ENCODE results near the gene AGBL1. TPM values are rescaled to one million over a fixed set of nuclear protein-coding genes. Genes with fewer than 3 reads are reported as not detected.
"Not testable (repeated sequence)": the region's sequence is repeated elsewhere in the genome, so short reads cannot be mapped to it uniquely, and the experiment has no call there.

The AGBL1 gene
- total RNA-seq, 2 experiments from 2014 or later: not detected

DNA sequence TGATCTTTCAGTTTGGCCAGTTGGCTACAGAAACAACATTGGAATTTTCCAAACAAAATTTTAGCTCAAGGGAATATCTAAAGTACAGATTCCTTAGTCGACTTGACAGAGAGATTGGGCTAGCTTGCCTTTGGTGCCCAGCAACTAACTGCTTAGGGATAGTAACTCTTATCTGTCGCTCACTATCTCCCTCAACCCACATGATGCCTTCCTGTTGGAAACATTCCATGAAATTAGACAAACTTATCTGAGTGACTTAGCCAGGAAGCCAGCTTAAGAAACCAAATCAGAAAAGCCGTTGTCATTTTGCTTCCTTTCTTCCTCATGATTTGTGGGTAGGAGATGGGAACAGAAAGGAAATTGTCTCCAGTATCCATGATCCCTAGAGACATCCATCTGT lies 791.2 kb downstream of the AGBL1 start:
- no peak for DNase-seq
- Mint-ChIP-seq H3K27ac (no peak overlapping the region), H3K4me1 (ENCODE audit: low read depth) (no peaks in the 10 kb centered on the region), H3K36me3 (ENCODE audit: low read depth) (no peaks in the 10 kb centered on the region), H3K9me3 (no peaks in the 10 kb centered on the region), H3K4me3 (no peak overlapping the region), H3K27me3 (ENCODE audit: low read depth) (peaks cover 7% of the 10 kb centered on the region)
- intact Hi-C loops (cut with micrococcal nuclease): no loop called here
- CTCF ChIA-PET: no interaction called here

DNA sequence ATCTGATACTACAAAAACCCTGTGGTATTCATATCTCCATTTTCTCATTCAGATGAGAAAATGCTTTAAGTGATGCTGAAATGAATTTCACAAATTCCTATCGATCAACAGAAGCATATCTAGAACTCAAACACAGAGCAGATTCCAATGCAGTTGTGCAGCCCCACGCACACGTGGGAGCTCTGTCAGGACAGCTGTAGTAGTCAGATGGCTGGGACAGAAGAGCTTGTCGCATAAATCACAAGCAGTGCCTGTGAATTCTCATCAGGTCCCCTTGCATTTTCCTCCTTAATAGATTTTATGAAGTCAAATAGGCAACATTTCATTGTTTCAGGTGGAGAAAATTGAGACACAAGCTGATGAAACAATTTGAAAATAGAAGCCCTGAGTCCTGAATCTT lies 792.3 kb downstream of the AGBL1 start:
- intact Hi-C loops (cut with micrococcal nuclease): no loop called here
- CTCF ChIA-PET: no interaction called here
- H3K4me1 Mint-ChIP-seq (ENCODE audit: low read depth): no peaks in the 10 kb centered on the region
- H3K4me3 Mint-ChIP-seq: no peak overlapping the region
- DNase-seq: no peak
- peaks cover 3% of the 10 kb centered on the region for H3K27me3 Mint-ChIP-seq (ENCODE audit: low read depth)
- H3K36me3 Mint-ChIP-seq (ENCODE audit: low read depth): no peaks in the 10 kb centered on the region
- no peak overlapping the region for H3K27ac Mint-ChIP-seq
- no peaks in the 10 kb centered on the region for H3K9me3 Mint-ChIP-seq

DNA sequence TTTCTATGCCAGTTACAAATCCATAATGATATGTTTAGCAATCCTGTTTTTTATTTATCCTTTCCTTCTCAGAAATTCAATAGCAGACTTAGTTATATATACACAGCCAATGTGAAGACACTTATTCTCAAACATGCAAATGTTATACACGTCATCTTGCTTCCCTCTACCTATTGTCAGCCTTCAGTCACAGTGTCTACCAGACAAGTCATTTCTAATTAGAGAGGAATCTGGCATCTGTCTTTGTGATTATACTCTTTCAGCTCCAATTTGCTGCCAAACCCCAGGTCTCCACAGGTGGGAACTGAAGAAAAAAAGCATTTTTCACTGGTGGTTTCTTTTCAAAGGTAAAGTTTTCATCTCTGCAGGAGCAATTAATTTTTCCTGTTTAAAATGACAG lies 793.1 kb downstream of the AGBL1 start:
- no peaks in the 10 kb centered on the region for H3K9me3 Mint-ChIP-seq
- no peaks in the 10 kb centered on the region for H3K4me1 Mint-ChIP-seq (ENCODE audit: low read depth)
- no peak overlapping the region for H3K27ac Mint-ChIP-seq
- H3K36me3 Mint-ChIP-seq (ENCODE audit: low read depth): no peaks in the 10 kb centered on the region
- CTCF ChIA-PET: no interaction called here
- H3K4me3 Mint-ChIP-seq: no peak overlapping the region
- peaks cover 3% of the 10 kb centered on the region for H3K27me3 Mint-ChIP-seq (ENCODE audit: low read depth)
- intact Hi-C loops (cut with micrococcal nuclease): no loop called here
- no peak for DNase-seq

GRCh38 chr15:86875067-86875466 lies 795.4 kb downstream of the AGBL1 start:
- intact Hi-C loops (cut with micrococcal nuclease): no loop called here
- no peak for DNase-seq
- H3K27ac Mint-ChIP-seq: no peak overlapping the region
- H3K4me1 Mint-ChIP-seq (ENCODE audit: low read depth): no peaks in the 10 kb centered on the region
- CTCF ChIA-PET: no interaction called here
- H3K9me3 Mint-ChIP-seq: no peaks in the 10 kb centered on the region
- peaks cover 3% of the 10 kb centered on the region for H3K27me3 Mint-ChIP-seq (ENCODE audit: low read depth)
- H3K4me3 Mint-ChIP-seq: no peak overlapping the region
- H3K36me3 Mint-ChIP-seq (ENCODE audit: low read depth): no peaks in the 10 kb centered on the region

- CTCF ChIA-PET: interaction anchor here (0.7 to 1.2 kb wide), 2 partner anchors 13 to 87 kb away, joined by 3 read pairs; no protein-coding TSS in a partner anchor
- DNase-seq: no peak
- no peaks in the 10 kb centered on the region for H3K9me3 Mint-ChIP-seq
- H3K36me3 Mint-ChIP-seq (ENCODE audit: low read depth): no peaks in the 10 kb centered on the region
- H3K27me3 Mint-ChIP-seq (ENCODE audit: low read depth): peaks cover 3% of the 10 kb centered on the region
- intact Hi-C loops (cut with micrococcal nuclease): no loop called here
- H3K27ac Mint-ChIP-seq: no peak overlapping the region
- H3K4me1 Mint-ChIP-seq (ENCODE audit: low read depth): no peaks in the 10 kb centered on the region
- H3K4me3 Mint-ChIP-seq: no peak overlapping the region
Measured at GRCh38 chr15:86876387-86876944, 796.8 kb downstream of the AGBL1 start.

GRCh38 chr15:86877171-86877631 lies 797.5 kb downstream of the AGBL1 start:
- CTCF ChIA-PET: interaction anchor here (0.7 kb wide), 1 partner anchor 14 kb away, joined by 3 read pairs; no protein-coding TSS in a partner anchor
- Mint-ChIP-seq H3K36me3 (ENCODE audit: low read depth) (no peaks in the 10 kb centered on the region), H3K27me3 (ENCODE audit: low read depth) (peaks cover 5% of the 10 kb centered on the region), H3K4me3 (no peak overlapping the region), H3K4me1 (ENCODE audit: low read depth) (no peaks in the 10 kb centered on the region), H3K27ac (no peak overlapping the region), H3K9me3 (no peaks in the 10 kb centered on the region)
- intact Hi-C loops (cut with micrococcal nuclease): no loop called here
- DNase-seq: no peak

- CTCF ChIA-PET; H3K4me1 Mint-ChIP-seq (ENCODE audit: low read depth); H3K36me3 Mint-ChIP-seq (ENCODE audit: low read depth); H3K9me3 Mint-ChIP-seq; H3K27me3 Mint-ChIP-seq (ENCODE audit: low read depth); DNase-seq; intact Hi-C loops (cut with micrococcal nuclease); H3K4me3 Mint-ChIP-seq; H3K27ac Mint-ChIP-seq: not testable (repeated sequence)
Measured at GRCh38 chr15:86878844-86879243, 799.2 kb downstream of the AGBL1 start.

- CTCF ChIA-PET: no interaction called here
- peaks cover 10% of the 10 kb centered on the region for H3K27me3 Mint-ChIP-seq (ENCODE audit: low read depth)
- intact Hi-C loops (cut with micrococcal nuclease): no loop called here
- H3K27ac Mint-ChIP-seq: no peak overlapping the region
- no peaks in the 10 kb centered on the region for H3K4me1 Mint-ChIP-seq (ENCODE audit: low read depth)
- H3K4me3 Mint-ChIP-seq: no peak overlapping the region
- DNase-seq: no peak
- H3K36me3 Mint-ChIP-seq (ENCODE audit: low read depth): no peaks in the 10 kb centered on the region
- H3K9me3 Mint-ChIP-seq: no peaks in the 10 kb centered on the region
Measured at GRCh38 chr15:86879250-86880229, 799.9 kb downstream of the AGBL1 start.

GRCh38 chr15:86885616-86886015 lies 805.9 kb downstream of the AGBL1 start:
- CTCF ChIA-PET: no interaction called here
- H3K4me1 Mint-ChIP-seq (ENCODE audit: low read depth): no peaks in the 10 kb centered on the region
- H3K27me3 Mint-ChIP-seq (ENCODE audit: low read depth): peaks cover 7% of the 10 kb centered on the region
- H3K36me3 Mint-ChIP-seq (ENCODE audit: low read depth): no peaks in the 10 kb centered on the region
- H3K27ac Mint-ChIP-seq: no peak overlapping the region
- H3K9me3 Mint-ChIP-seq: no peaks in the 10 kb centered on the region
- no peak overlapping the region for H3K4me3 Mint-ChIP-seq
- intact Hi-C loops (cut with micrococcal nuclease): no loop called here
- DNase-seq: no peak

DNA sequence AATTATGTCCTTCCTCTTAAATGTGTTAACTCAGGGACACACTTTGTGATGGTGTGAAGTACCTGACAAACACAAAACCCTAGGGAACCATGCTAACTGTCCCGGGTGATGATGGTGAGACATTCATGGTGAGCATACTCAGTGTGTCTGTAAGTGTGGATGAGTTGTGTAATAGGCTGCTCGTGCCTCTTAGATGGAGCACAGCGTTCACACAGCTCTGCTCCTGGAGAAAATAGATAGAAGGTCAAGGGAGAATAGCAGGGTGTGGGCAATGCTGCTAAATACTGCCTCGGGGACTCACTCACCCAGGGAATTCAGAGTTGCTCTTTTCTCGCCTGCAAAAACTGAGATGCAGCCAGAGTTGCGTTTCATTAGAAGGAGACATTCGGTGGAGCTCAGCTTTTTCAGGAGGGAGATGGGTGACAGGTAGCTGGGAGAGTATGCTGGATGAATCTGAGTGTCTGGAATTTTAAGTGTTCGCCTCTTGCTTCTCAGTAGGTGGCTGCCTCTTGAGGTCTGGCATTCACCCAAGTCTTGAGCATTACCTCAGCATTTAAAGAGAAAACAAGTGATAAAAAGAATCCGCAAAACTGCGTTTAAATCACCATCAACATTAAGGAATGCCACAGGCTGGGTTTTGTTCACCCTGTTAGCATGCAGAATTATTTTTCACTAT lies 813.2 kb downstream of the AGBL1 start:
- no peak for DNase-seq
- peaks cover 12% of the 10 kb centered on the region for H3K27me3 Mint-ChIP-seq (ENCODE audit: low read depth)
- CTCF ChIA-PET: interaction anchor here (0.6 kb wide), 1 partner anchor 642 kb away, joined by 3 read pairs; no protein-coding TSS in a partner anchor
- no peak overlapping the region for H3K4me3 Mint-ChIP-seq
- H3K36me3 Mint-ChIP-seq (ENCODE audit: low read depth): no peaks in the 10 kb centered on the region
- intact Hi-C loops (cut with micrococcal nuclease): no loop called here
- H3K27ac Mint-ChIP-seq: no peak overlapping the region
- H3K9me3 Mint-ChIP-seq: no peaks in the 10 kb centered on the region
- no peaks in the 10 kb centered on the region for H3K4me1 Mint-ChIP-seq (ENCODE audit: low read depth)

DNA sequence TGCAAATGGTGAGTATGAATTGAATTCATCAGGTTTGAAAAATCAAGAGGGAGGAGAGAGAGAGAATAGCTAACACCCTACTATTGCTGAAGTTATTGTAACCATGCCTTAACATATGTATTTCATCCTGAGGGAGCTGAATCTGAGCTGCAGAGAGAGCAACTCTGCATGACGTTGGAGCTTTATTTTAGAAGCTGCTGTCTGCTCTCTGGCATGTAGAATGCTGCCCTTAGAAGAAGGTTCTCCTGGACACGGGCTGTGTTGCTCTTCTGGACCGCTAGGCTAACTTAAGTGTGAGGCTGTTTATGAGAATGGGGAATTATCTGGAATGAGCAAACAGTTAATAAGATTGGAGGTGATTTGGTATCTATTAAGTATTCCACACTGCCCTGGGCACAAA lies 814.6 kb downstream of the AGBL1 start:
- Mint-ChIP-seq H3K4me1 (ENCODE audit: low read depth) (no peaks in the 10 kb centered on the region), H3K4me3 (no peak overlapping the region), H3K36me3 (ENCODE audit: low read depth) (no peaks in the 10 kb centered on the region), H3K27ac (no peak overlapping the region), H3K9me3 (peaks cover 6% of the 10 kb centered on the region), H3K27me3 (ENCODE audit: low read depth) (peaks cover 23% of the 10 kb centered on the region)
- CTCF ChIA-PET: no interaction called here
- DNase-seq: no peak
- intact Hi-C loops (cut with micrococcal nuclease): no loop called here

- CTCF ChIA-PET: interaction anchor here (0.9 kb wide), 1 partner anchor 69 kb away, joined by 3 read pairs; no protein-coding TSS in a partner anchor
- H3K27ac Mint-ChIP-seq: no peak overlapping the region
- H3K36me3 Mint-ChIP-seq (ENCODE audit: low read depth): no peaks in the 10 kb centered on the region
- DNase-seq: no peak
- peaks cover 2% of the 10 kb centered on the region for H3K9me3 Mint-ChIP-seq
- no peak overlapping the region for H3K4me3 Mint-ChIP-seq
- intact Hi-C loops (cut with micrococcal nuclease): no loop called here
- peaks cover 21% of the 10 kb centered on the region for H3K27me3 Mint-ChIP-seq (ENCODE audit: low read depth)
- no peaks in the 10 kb centered on the region for H3K4me1 Mint-ChIP-seq (ENCODE audit: low read depth)
Measured at GRCh38 chr15:86903642-86904421, 824.2 kb downstream of the AGBL1 start.

Measured in activated naive CD4-positive, alpha-beta T cell treated with anti-CD3 and anti-CD28 coated beads for 36 hours (primary cell).